Activated gamma-delta T cell treated with anti-CD3 and anti-CD28 coated beads, Interleukin-2, amount 50 U/mL, for 16 hours (primary cell): ENCODE measurements around the gene STARD8.

Experiments used
- DNase-seq: peaks from one replicate; pipeline ENCODE4 v3.0.0-alpha.2; 2020; ENCODE audit warnings: low read depth

The STARD8 gene

GRCh38 chrX:68691921-68692320 is 44.5 kb downstream of the STARD8 start:
- DNase-seq: no peak

GRCh38 chrX:68692651-68693050 is 45.2 kb downstream of the STARD8 start:
- DNase-seq: no peak

- no peak for DNase-seq
These were observed 46.3 kb downstream of the STARD8 start for GRCh38 chrX:68693481-68694434.

- no peak for DNase-seq
These were observed 47.2 kb downstream of the STARD8 start for GRCh38 chrX:68694435-68695205.

GRCh38 chrX:68695206-68695845 is 47.9 kb downstream of the STARD8 start:
- no peak for DNase-seq

GRCh38 chrX:68696267-68696990 is 49.0 kb downstream of the STARD8 start:
- no peak for DNase-seq

GRCh38 chrX:68697036-68697435 is 49.6 kb downstream of the STARD8 start:
- no peak for DNase-seq

- DNase-seq: no peak
These were observed 50.1 kb downstream of the STARD8 start for GRCh38 chrX:68697465-68698125.

- no peak for DNase-seq
These were observed 51.5 kb downstream of the STARD8 start for GRCh38 chrX:68698942-68699341.

GRCh38 chrX:68699960-68700746 is 52.7 kb downstream of the STARD8 start:
- DNase-seq: no peak

GRCh38 chrX:68703369-68703768 is 55.9 kb downstream of the STARD8 start:
- no peak for DNase-seq

GRCh38 chrX:68703846-68704245 is 56.4 kb downstream of the STARD8 start:
- no peak for DNase-seq

GRCh38 chrX:68705986-68706385 is 58.5 kb downstream of the STARD8 start:
- no peak for DNase-seq

- no peak for DNase-seq
These were observed 61.2 kb downstream of the STARD8 start for GRCh38 chrX:68708503-68709290.

- no peak for DNase-seq
These were observed 63.6 kb downstream of the STARD8 start for GRCh38 chrX:68710870-68711576.

GRCh38 chrX:68711845-68712244 is 64.4 kb downstream of the STARD8 start:
- DNase-seq: no peak

- DNase-seq: no peak
These were observed 67.4 kb downstream of the STARD8 start for GRCh38 chrX:68714856-68715255.

GRCh38 chrX:68717196-68717595 is 69.7 kb downstream of the STARD8 start:
- DNase-seq: no peak
